ENCODE measurements around the gene SLC39A11. TPM values are rescaled to one million over a fixed set of nuclear protein-coding genes. Genes with fewer than 3 reads are reported as not detected.

Gene SLC39A11
- total RNA-seq, 1 donor from 2014 or later = 46.1 TPM

GRCh38 chr17:72672729-72673128, 419.8 kb downstream of the SLC39A11 start:
- DNase-seq (ENCODE audit: low spot score) = no peak
- no peak for ATAC-seq

GRCh38 chr17:72671016-72671415, 421.5 kb downstream of the SLC39A11 start:
- no peak for ATAC-seq
- DNase-seq (ENCODE audit: low spot score) = no peak

GRCh38 chr17:72667096-72668063, 425.1 kb downstream of the SLC39A11 start:
- no peak for DNase-seq (ENCODE audit: low spot score)

GRCh38 chr17:72665852-72666851, 426.3 kb downstream of the SLC39A11 start:
- DNase-seq (ENCODE audit: low spot score) = no peak

More at GRCh38 chr17:72667096-72668063, 425.1 kb downstream of the SLC39A11 start:
- no peak for ATAC-seq

GRCh38 chr17:72662827-72663190, 429.7 kb downstream of the SLC39A11 start:
- no peak for ATAC-seq
- no peak for DNase-seq (ENCODE audit: low spot score)

More at GRCh38 chr17:72665852-72666851, 426.3 kb downstream of the SLC39A11 start:
- no peak for ATAC-seq

GRCh38 chr17:72661945-72662826, 430.3 kb downstream of the SLC39A11 start:
- ATAC-seq (no peak), DNase-seq (ENCODE audit: low spot score) (no peak)

GRCh38 chr17:72661116-72661944, 431.2 kb downstream of the SLC39A11 start:
- ATAC-seq (no peak), DNase-seq (ENCODE audit: low spot score) (no peak)

GRCh38 chr17:72660274-72661115, 432.0 kb downstream of the SLC39A11 start:
- ATAC-seq = no peak

GRCh38 chr17:72659811-72660210, 432.7 kb downstream of the SLC39A11 start:
- DNase-seq (ENCODE audit: low spot score) = no peak
- ATAC-seq = no peak

More at GRCh38 chr17:72660274-72661115, 432.0 kb downstream of the SLC39A11 start:
- no peak for DNase-seq (ENCODE audit: low spot score)

GRCh38 chr17:72658675-72659074, 433.8 kb downstream of the SLC39A11 start:
- ATAC-seq (no peak), DNase-seq (ENCODE audit: low spot score) (no peak)

GRCh38 chr17:72657467-72658317, 434.8 kb downstream of the SLC39A11 start:
- ATAC-seq (no peak), DNase-seq (ENCODE audit: low spot score) (no peak)

GRCh38 chr17:72656130-72656763, 436.2 kb downstream of the SLC39A11 start:
- no peak for ATAC-seq
- no peak for DNase-seq (ENCODE audit: low spot score)

- DNase-seq (ENCODE audit: low spot score) (no peak), ATAC-seq (no peak)
These were observed 437.8 kb downstream of the SLC39A11 start for GRCh38 chr17:72654706-72655105.

- DNase-seq (ENCODE audit: low spot score) = no peak
- ATAC-seq = no peak
These were observed 440.5 kb downstream of the SLC39A11 start for GRCh38 chr17:72651988-72652387.

- ATAC-seq (no peak), DNase-seq (ENCODE audit: low spot score) (no peak)
These were observed 443.8 kb downstream of the SLC39A11 start for GRCh38 chr17:72648702-72649101.

GRCh38 chr17:72646176-72646575, 446.3 kb downstream of the SLC39A11 start:
- no peak for ATAC-seq
- no peak for DNase-seq (ENCODE audit: low spot score)

GRCh38 chr17:72644492-72644891, 448.0 kb downstream of the SLC39A11 start:
- DNase-seq (ENCODE audit: low spot score) = no peak
- ATAC-seq = no peak

All from left lobe of liver (tissue), 2 donors.